Astrocyte (in vitro differentiated cells and primary cell): Measurements from ENCODE around the gene CINP.

Source experiments
- EZH2 ChIP-seq: IDR thresholded peaks from 2 replicates; pipeline ENCODE4 v1.6.1; 2012; ENCODE audit warnings: mild to moderate bottlenecking, low read length, inconsistent platforms; ENCODE audit not compliant: insufficient read depth
- TF ChIP-seq, protein P1 (sequence below): IDR thresholded peaks from 2 replicates; pipeline ENCODE4 v1.5.1; 2011; ENCODE audit warnings: low read depth, mild to moderate bottlenecking, inconsistent platforms, low read length, moderate library complexity; ENCODE audit not compliant: insufficient read depth

DNA sequence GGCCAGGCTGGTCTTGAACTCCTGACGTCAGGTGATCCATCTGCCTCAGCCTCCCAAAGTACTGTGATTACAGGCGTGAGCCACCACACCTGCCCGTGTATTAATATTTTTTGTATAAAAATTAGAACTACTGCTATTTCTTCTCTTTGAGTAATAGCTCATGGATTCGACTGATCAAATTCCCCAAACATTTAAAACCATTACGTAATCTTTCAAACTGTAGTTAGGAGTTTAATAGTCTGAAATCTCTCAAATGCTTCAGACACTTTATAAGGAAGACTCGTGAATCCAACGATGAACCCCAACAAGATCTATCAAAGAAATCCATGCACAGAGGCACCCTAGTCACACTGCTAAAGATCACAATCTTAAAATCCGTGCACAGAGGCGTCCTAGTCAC lies 16.1 kb upstream of the CINP start:
- TF ChIP-seq, protein P1, sequence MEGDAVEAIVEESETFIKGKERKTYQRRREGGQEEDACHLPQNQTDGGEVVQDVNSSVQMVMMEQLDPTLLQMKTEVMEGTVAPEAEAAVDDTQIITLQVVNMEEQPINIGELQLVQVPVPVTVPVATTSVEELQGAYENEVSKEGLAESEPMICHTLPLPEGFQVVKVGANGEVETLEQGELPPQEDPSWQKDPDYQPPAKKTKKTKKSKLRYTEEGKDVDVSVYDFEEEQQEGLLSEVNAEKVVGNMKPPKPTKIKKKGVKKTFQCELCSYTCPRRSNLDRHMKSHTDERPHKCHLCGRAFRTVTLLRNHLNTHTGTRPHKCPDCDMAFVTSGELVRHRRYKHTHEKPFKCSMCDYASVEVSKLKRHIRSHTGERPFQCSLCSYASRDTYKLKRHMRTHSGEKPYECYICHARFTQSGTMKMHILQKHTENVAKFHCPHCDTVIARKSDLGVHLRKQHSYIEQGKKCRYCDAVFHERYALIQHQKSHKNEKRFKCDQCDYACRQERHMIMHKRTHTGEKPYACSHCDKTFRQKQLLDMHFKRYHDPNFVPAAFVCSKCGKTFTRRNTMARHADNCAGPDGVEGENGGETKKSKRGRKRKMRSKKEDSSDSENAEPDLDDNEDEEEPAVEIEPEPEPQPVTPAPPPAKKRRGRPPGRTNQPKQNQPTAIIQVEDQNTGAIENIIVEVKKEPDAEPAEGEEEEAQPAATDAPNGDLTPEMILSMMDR: no peak
- TF ChIP-seq EZH2: no peak
